ENCODE results near the gene ELL.
"Not testable (repeated sequence)": the region's sequence is repeated elsewhere in the genome, so short reads cannot be mapped to it uniquely, and the experiment has no call there.

ELL gene

DNA sequence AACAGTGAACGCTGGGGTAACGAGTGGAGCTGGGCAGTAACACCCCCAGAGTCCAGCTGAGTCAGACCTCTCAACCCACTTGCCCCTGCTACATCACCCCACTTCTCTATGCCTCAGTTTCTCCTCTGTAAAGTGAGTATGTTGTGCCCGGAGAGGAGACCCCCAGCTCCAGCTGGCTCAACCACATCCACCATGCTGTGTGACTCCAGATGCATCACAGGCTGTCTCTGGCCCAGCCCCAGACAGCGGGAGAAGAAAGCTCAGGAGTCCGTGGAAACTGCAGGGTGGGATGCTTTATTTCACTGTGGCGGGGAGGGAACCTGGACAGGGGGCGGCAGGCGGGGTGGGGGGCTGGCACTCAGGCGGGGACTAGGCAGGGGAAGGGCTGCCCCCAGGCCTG, 9.6 kb upstream of the ELL start:
- no peak for DNase-seq (ENCODE audit: low spot score)

DNA sequence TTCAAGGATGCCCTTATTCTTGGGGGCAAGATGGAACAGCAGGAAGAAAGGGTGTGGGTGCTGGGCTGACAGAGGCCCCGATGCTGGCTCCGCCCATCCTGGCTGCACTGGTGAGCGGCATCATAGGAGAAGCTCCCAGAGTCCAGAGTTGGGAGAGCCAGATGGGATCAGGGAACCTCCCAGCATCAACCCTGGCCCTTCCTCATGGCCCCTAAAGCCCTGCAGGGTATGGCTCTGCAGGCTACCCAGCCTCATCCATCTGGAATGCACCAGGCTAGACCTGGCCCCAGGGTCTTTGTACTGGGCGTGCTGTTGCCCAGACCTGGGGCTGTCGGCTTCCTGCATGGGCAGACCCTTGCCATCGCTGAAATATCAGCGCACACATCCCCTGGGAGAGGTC, 7.9 kb upstream of the ELL start:
- no peak for DNase-seq (ENCODE audit: low spot score)

DNA sequence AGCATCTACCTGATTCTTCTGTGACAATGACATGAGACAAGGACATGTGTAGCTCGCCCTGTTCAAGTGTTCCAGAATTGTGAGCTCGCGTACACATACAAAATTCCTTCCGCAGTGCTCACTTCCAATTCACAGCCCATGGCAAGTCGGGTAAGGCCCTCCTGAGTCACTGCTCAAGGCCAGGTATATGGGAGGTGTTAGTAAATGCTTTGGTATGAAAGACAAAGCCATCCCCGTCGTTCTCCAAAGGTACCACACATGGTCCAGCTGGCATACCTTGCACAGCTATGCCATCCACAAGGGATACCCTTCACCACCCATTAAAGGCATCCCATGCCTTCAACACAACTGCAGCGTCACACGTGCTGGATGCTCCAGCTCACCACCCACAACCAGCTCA, 4.4 kb upstream of the ELL start:
- no peak for DNase-seq (ENCODE audit: low spot score)

DNA sequence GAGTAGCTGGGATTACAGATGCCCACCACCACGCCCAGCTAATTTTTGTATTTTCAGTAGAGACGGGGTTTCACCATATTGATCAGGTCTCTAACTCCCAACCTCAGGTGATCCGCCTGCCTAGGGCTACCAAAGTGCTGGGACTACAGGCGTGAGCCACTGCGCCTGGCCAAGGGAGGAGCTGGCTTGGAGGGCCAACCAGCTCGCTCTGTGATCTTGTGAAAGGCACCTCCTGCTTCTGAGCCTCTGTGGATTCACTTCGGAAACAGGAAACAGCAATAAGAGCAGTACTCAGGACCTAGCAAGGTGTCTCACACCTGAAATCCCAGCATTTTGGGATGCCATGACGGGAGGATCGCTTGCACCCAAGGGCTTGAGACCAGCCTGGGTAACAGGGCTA, 2.0 kb upstream of the ELL start:
- DNase-seq (ENCODE audit: low spot score): no peak

DNA sequence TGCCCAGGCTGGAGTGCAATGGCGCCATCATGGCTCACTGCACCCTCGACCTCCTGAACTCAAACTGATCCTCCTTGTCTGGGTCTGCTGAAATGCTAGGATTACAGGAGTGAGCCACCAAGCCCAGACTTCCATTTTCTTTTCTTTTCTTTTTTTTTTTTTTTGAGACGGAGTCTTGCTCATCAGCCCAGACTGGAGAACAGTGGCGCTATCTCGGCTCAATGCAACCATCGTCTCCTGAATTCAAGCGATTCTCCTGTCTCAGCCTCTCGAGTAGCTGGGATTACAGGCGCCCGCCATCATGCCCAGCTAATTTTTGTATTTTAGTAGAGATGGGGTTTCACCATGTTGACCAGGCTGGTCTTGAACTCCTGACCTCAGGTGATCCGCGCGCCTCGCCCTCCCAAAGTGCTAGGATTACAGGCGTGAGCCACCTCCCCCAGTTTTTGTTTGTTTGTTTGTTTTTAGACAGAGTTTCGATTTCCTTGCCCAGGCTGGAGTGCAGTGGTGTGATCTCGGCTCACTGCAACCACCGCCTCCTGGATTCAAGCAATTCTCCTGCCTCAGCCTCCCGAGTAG, 1.1 kb upstream of the ELL start:
- DNase-seq (ENCODE audit: low spot score): not testable (repeated sequence)

DNA sequence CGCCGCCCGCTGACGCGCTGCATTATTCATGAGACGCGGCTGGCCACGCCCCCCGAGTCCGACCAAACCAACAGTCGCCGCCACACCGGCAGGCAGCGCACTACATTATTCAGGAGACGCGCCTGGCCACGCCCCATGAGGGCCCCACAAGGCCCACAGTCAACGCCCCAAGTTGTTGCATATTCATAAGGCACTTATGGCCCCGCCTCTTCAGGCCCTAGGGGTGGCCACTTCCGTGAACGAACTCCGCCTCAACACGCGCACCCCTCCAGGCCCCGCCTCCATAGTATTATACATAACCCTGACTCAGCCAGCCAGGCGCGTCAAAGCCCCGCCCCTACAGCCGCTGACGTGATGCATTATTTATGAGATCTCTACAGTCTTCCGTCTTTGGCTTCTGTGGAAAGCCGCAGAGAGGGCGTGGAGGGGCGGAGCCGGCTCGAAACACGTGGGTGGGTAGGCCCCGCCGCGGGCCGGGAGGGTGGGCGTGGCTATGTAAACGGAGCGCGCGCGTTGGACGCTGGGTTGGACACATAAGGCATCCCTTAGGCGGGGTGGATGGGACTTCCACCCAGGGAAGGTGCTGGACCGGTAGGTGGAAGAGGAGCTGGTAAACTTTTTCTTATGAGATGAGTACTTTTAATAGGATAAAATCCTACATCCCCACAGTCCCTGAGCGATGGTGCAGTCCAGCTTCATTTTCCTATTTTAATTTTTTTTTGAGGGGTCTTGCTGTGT, 423 bp upstream of the ELL start:
- DNase-seq (ENCODE audit: low spot score): peak; percentile 100

DNA sequence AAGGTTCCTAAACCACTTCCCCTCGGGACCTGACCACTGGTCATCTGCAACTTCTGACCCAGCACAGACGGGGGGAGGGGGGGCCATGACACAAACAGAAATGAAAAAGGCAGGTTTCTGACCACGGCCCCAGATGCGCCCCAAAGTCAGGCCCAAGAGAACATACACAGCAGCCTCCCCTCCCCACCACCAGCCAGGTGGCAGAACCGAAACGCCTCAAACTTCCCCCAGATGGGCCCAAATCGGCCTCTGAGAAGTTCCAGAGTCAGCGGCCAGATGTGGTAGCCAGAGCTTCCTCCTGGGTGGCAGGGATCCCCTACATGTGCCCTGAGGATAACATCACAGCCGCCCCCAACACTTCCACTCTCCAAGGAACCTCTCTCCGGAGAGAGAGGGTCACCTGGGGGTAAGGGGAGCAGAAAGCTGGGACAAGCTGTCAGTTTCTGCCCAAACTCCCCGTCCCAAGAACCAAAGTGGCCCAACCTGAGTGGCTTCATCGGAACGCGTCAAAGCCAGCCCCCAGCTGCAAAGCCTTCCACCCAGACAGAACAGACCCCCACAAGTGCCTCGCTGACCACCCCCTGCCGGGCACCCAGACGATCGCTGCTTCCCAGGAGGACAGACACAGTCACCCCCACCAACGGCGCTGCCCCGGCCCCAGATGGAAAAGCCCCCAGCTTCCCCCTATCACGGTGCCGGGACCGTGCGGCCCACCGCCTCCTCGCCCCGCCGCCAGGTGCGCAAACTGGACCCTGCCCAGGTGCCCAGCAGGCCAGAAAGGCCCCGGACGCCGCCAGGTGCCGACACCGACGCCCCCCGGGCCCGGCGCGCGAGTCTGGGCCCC, 800 bp downstream of the ELL start:
- DNase-seq (ENCODE audit: low spot score): peak; percentile 39

DNA sequence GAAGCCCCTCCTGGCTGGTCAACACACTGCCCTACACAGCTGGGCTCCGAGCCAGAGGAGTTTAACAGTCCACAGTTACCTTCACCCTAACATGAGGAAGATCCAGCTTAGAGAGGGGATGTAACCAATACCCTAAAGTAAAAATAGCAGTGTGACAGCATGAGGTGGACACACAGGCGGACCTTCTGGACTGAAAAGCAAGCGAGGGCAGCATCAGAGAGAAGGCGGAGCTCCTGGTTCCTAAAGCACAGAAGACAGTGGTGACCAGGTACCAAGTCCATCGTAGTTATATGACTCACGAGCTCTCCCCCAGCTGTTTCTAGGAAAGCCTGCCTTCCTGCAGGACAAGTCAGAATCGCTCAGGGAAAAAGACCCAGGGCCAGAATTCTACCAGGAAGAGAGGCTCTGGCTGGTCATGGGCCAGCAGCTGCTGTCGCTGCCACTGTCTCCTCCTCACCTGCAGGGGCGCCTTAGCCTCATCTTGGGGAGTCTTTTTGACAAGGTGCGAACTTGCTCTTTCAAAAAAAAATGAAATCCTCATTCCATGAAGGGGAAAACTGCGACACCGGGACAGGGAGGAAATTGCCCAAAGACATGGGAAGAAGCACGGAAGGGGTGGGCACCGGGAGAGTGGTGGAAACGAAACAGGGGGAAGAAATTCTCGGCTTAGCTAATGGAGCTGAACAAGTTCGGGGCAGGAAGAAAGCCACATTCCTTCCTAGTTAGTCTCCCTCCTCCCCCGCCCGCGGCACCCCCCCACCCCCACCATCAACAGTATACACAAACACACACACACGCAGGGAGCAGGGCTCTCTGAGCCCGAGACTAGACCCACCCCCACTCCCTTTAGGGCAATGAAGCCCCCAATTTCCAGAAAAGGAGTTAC, 1.7 kb downstream of the ELL start:
- DNase-seq (ENCODE audit: low spot score): peak; percentile 82

DNA sequence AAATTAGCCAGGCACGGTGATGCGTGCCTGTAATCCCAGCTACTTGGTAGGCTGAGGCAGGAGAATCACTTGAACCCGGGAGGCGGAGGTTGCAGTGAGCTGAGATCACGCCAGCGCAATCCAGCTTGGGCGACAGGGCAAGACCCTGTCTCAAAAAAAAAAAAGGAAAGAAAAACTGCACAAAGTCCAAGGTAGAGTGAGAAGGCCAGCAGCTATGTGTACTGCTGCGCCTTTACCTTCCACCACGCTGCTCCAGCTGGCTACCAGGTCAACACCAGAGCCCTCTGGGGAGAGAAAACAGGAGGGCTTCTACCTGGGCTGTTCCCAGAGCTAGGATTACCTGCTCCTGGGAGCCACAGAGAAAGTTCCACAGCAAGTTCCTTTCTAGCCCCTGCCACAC, 3.2 kb downstream of the ELL start:
- DNase-seq (ENCODE audit: low spot score): no peak

DNA sequence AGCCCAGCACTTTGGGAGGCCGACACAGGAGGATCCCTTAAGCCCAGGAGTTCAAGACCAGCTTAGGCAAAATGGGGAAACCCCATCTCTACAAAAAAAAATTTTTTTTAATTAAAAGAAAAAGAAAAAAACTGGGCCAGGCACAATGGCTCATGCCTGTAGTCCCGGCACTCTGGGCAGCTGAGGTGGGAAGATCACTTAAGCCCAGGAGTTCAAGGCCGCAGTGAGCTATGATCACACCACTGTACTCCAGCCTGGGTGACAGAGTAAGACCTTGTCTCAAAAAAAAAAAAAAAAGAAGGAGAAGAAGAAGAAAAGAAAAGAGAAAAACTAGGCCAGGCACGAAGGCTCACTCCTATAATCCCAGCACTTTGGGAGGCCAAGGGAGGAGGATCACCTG, 4.3 kb downstream of the ELL start:
- no peak for DNase-seq (ENCODE audit: low spot score)

DNA sequence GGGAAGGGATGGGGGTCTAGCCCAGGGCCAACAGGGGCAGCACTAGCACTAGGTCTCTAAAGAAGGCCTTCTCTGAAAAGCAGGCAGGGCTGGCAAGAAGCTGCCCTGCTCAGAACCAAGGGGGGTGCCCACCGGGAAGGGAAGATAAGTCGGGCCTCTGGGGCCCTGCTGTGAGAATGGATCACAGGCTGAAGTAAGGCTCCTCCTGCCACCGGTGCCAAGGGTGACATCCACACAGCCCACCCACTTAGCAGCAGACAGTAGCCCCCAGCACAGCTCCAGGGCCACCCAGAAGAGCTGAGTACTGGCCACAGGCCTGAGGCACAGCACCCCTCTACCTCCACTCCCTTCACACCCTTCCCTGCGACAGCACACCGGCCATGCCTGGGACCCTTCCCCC, 5.9 kb downstream of the ELL start:
- no peak for DNase-seq (ENCODE audit: low spot score)

DNA sequence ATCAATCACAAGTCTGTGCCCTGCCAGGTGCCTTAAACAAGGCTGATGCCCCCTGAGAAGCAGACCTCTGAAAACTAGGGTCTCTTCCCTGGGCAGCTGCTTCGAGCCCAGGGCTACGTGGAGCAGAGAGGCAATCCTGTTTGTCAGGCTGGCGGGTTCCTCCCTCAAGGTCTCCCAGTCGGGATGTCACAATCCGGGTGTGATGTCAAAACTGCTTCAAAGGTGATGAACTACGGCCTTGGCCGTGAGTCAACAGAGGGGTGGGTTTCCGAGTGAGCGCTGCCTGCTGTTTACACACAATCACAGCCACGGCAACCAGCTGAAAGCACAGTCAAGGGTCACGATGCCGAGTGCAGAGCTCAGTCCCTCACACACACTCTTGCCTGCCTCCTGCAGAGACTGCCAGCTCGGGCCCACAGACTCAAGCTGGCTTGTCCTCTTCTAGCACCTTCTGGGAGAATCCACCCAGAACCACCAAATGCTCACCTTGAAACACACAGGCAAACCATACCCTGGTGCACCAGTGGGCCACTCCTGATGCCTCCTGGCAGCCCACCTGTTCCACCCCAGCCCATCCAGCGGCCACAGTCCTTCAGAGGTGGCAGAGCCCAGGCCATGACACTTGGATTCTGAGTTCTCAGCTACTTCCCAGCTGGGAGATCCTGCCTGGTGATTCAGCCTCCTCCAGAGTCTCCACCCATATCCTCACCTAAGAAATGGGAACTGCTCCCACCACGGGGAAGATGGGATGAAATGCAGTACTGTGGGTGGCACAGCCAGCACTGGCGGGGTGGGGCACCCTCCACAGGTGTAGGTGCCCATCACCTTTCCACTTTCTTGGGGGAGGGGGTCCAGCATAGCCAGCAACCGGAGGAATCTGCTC, 6.8 kb downstream of the ELL start:
- no peak for DNase-seq (ENCODE audit: low spot score)

DNA sequence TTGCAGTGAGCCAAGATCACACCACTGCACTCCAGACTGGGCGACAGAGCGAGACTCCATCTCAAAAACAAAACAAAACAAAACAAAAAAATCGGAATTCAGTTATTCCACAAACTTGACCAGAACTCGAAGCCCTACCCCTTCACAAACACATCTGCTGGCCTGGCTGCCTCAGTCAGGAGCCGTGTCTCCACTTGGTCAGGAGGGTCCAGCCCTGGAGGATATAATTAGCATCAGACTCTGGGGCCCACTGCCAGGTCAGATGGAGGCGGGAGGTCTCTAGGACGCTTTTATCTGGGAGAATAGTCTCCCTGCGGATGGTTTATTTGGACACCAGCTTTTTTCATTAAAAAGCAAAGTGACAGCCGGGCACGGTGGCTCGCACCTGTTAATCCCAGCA, 8.0 kb downstream of the ELL start:
- DNase-seq (ENCODE audit: low spot score): no peak

DNA sequence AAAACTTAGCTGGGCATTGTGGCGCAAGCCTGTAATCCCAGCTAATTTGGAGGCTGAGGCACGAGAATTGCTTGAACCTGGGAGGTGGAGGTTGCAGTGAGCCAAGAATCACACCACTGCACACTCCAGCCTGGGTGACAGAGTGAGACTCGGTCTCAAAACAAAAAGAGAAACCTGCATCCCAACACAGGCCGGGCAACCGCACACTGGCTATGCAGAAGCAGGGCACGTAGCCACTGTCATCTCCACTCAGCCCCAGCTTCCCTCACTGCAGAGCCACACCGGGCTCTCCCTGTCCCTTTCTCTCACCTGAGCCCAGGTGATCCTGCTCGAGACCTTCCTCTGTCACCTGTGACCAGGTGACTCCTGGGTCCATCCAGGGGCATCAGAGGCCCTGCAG, 11.7 kb downstream of the ELL start:
- no peak for DNase-seq (ENCODE audit: low spot score)

DNA sequence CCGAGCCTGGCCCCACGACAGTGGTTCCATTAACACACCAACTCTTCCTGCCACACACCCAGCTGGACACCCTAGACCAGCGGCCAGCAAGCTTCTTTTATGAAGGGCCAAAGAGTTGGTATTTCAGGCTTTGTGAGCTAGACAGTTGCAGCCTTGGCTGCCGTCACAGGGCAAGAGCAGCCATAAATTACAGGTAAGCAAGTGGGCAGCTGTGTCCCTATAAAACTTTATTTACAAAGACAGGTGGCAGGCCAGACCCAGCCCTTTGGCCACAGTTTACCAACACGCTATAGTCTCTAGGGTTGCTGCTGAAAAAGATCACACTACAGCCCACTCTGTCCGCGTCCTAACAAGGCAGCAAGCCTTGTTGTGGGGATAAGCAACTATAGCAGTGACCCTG, 13.3 kb downstream of the ELL start:
- no peak for DNase-seq (ENCODE audit: low spot score)

DNA sequence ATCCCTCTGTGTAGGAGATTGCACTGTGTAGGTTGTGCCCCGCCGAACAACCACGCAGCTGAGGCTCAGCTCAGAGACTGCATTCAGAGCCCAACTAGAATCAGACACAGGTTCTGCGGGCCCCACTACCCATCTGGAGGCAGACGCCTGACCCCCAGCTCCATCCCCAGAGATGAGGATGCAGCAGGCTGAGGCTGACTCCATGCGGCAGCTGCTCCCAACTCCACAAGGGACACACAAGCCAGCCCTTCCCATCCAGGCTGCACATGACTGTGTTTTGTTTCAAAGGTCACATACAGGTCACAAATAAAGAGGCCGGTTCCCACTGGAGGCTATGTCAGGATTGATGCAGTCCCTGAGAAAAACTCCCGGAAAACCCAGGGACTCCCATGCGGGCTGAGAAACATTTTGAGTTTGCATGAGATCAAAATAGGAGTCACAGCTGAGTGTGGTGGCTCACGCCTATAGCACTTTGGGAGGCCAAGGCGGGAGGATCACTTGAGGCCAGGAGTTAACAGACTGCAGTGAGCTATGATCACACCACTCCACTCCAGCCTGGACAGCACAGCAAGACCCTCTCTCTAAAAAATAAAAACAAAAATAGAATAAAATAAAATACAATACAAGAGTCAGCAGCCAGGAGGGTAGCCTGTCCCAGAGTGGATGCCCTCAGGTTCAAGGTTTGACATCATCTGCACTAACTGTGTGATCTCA, 14.0 kb downstream of the ELL start:
- DNase-seq (ENCODE audit: low spot score): no peak

DNA sequence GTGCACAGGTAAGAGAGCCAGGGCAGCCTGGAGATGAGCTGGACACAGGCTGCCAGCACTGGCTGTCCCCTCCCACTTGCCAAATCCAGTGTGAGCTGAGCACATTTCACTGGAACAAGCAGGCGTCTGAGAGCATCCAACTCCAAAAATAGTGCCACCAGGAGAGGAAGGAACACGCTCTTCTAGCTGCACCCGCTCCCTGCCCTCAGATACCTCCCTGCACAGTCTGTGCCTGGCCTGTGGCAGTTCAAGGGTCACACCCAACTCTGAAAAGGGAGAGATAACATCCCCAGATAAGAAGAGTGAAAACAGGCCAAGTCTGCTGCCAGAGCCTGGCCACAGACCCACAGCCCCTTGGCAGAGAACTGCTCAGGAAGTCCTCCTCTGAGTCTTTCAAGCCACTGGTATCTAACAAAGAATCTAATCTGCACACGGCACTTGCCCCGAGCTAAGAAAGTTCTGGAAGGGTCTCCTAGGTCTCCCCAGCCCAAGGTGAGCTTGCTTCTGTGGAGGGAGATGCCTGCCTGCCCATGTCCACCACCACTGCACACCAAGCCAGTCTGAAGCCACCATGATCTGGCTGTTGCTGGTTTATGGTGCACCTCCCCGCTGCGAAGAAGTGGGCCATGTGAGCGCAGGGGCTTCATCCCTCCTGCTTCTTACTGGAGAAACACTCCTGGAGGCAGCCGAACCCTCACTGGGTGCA, 14.7 kb downstream of the ELL start:
- no peak for DNase-seq (ENCODE audit: low spot score)

DNA sequence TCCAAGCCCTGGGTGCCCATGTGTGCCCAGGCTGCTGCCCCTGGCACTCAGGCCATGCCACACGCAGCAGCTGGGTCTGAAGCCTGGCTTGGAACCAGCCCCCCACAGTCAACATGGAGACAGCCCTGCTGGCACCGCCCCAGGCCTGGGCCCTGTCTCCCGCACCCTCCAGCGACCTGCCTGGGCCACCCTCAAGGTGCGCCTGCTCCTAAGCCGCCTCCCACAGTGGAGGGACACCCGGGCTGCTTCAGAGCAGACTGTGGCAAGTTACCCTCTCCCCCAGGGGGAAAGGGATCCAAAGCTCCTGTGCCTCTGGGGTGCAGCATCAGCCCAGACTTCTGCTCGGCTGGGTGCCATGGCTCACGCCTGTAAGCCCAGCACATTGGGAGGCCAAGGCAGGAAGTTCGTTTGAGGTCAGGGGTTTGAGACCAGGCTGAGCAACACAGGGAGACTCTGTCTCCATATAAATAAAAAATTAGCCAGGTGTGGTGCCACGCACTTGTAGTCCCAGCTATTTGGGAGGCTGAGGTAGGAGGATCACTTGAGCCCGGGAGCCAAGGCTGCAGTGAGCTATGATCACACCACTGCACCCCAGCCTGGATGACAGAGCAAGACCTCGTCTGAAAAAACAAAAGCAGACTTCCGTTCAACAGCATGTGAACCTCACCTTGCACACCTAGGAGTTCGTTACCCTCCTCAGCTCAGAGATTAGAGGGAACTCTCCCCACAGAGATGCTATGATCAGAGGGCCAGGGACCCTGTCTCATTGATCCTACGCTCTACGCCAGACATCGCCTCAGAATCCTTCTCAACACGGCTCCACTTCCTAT, 15.6 kb downstream of the ELL start:
- no peak for DNase-seq (ENCODE audit: low spot score)
